GM21360 (cell line): ENCODE measurements around the gene MAML3.

Experiments used
- ATAC-seq: cut with Tn5 transposase; IDR thresholded peaks from one replicate; pipeline ENCODE4 v1.9.1; 2021; ENCODE audit warnings: mild to moderate bottlenecking, moderate library complexity; ENCODE audit not compliant: unreplicated experiment

Gene MAML3

GRCh38 chr4:139934708-139935195 lies 219.2 kb downstream of the MAML3 start:
- no peak for ATAC-seq

GRCh38 chr4:139934057-139934707 lies 219.8 kb downstream of the MAML3 start:
- no peak for ATAC-seq

GRCh38 chr4:139933541-139933940 lies 220.4 kb downstream of the MAML3 start:
- ATAC-seq, result no peak

- ATAC-seq, result no peak
Observed at GRCh38 chr4:139933104-139933503, 220.9 kb downstream of the MAML3 start.

GRCh38 chr4:139924782-139925181 lies 229.2 kb downstream of the MAML3 start:
- no peak for ATAC-seq

GRCh38 chr4:139922406-139923024 lies 231.5 kb downstream of the MAML3 start:
- no peak for ATAC-seq

GRCh38 chr4:139921429-139922184 lies 232.4 kb downstream of the MAML3 start:
- ATAC-seq, result no peak

GRCh38 chr4:139920486-139921002 lies 233.4 kb downstream of the MAML3 start:
- ATAC-seq, result no peak

- no peak for ATAC-seq
Observed at GRCh38 chr4:139919521-139919920, 234.5 kb downstream of the MAML3 start.

- no peak for ATAC-seq
Observed at GRCh38 chr4:139919004-139919403, 235.0 kb downstream of the MAML3 start.

- ATAC-seq, result no peak
Observed at GRCh38 chr4:139918591-139918990, 235.4 kb downstream of the MAML3 start.

GRCh38 chr4:139917896-139918295 lies 236.1 kb downstream of the MAML3 start:
- no peak for ATAC-seq

GRCh38 chr4:139916041-139916440 lies 237.9 kb downstream of the MAML3 start:
- ATAC-seq, result no peak

GRCh38 chr4:139915037-139915436 lies 238.9 kb downstream of the MAML3 start:
- no peak for ATAC-seq

GRCh38 chr4:139913995-139914598 lies 239.9 kb downstream of the MAML3 start:
- ATAC-seq, result no peak

GRCh38 chr4:139913398-139913990 lies 240.5 kb downstream of the MAML3 start:
- no peak for ATAC-seq

GRCh38 chr4:139912445-139912844 lies 241.5 kb downstream of the MAML3 start:
- no peak for ATAC-seq

GRCh38 chr4:139910106-139910505 lies 243.9 kb downstream of the MAML3 start:
- ATAC-seq, result no peak

GRCh38 chr4:139908636-139909437 lies 245.1 kb downstream of the MAML3 start:
- no peak for ATAC-seq
